Chondrocyte (in vitro differentiated cells): ENCODE measurements around the gene ATP8B1. TPM values are rescaled to one million over a fixed set of nuclear protein-coding genes. Genes with fewer than 3 reads are reported as not detected.

Source experiments
- DNase-seq: peaks from one replicate; pipeline ENCODE4 v3.0.0; 2021; ENCODE audit warnings: mixed read lengths, low spot score
- H3K27ac Mint-ChIP-seq: one replicate; pipeline ENCODE4 v1.8.0; 2021; ENCODE audit warnings: mild to moderate bottlenecking, moderate library complexity, mixed read lengths; ENCODE audit not compliant: unreplicated experiment
- H3K27me3 Mint-ChIP-seq: 2 replicates; pipeline ENCODE4 v1.8.0; 2021; ENCODE audit warnings: low read depth, mixed read lengths
- H3K36me3 Mint-ChIP-seq: 2 replicates; pipeline ENCODE4 v1.8.0; 2021; ENCODE audit warnings: low read depth, mixed read lengths
- H3K4me1 Mint-ChIP-seq: 2 replicates; pipeline ENCODE4 v1.8.0; 2021; ENCODE audit warnings: low read depth, mild to moderate bottlenecking, mixed read lengths
- H3K4me3 Mint-ChIP-seq: one replicate; pipeline ENCODE4 v1.8.0; 2021; ENCODE audit warnings: mild to moderate bottlenecking, moderate library complexity, mixed read lengths; ENCODE audit not compliant: unreplicated experiment
- H3K9me3 Mint-ChIP-seq: 2 replicates; pipeline ENCODE4 v1.8.0; 2021; ENCODE audit warnings: low read depth, mixed read lengths
- CTCF ChIP-seq: fragments of 200-600 bp; sonication (generic); IDR thresholded peaks from 2 replicates; pipeline ENCODE4 v1.5.0; 2021; ENCODE audit warnings: antibody characterized with exemption, mild to moderate bottlenecking, moderate library complexity
- total RNA-seq: library from RNA; stranded (reverse); gene quantifications from 3 replicates; pipeline ENCODE4 v1.2.1, GENCODE V29; 2021

Gene ATP8B1
- total RNA-seq, 1 donor from 2014 or later = 35.4 TPM

GRCh38 chr18:57666818-57667497 is 136.2 kb downstream of the ATP8B1 start:
- H3K36me3 Mint-ChIP-seq = peaks cover 24% of the 10 kb centered on the region
- DNase-seq = no peak
- no peaks in the 10 kb centered on the region for H3K9me3 Mint-ChIP-seq
- H3K27ac Mint-ChIP-seq = no peak overlapping the region
- H3K4me1 Mint-ChIP-seq = peaks cover 20% of the 10 kb centered on the region
- no peak overlapping the region for H3K4me3 Mint-ChIP-seq
- H3K27me3 Mint-ChIP-seq = no peaks in the 10 kb centered on the region
- TF ChIP-seq CTCF = no peak

GRCh38 chr18:57664568-57665165 is 138.4 kb downstream of the ATP8B1 start:
- peaks cover 33% of the 10 kb centered on the region for H3K4me1 Mint-ChIP-seq
- H3K36me3 Mint-ChIP-seq = peaks cover 26% of the 10 kb centered on the region
- no peak overlapping the region for H3K4me3 Mint-ChIP-seq
- no peaks in the 10 kb centered on the region for H3K9me3 Mint-ChIP-seq
- no peaks in the 10 kb centered on the region for H3K27me3 Mint-ChIP-seq
- no peak for DNase-seq
- H3K27ac Mint-ChIP-seq = peak overlapping the region; percentile 53
- no peak for TF ChIP-seq CTCF

GRCh38 chr18:57660961-57661360 is 142.2 kb downstream of the ATP8B1 start:
- H3K4me3 Mint-ChIP-seq = no peak overlapping the region
- H3K36me3 Mint-ChIP-seq = peaks cover 33% of the 10 kb centered on the region
- H3K4me1 Mint-ChIP-seq = peaks cover 31% of the 10 kb centered on the region
- H3K27ac Mint-ChIP-seq = peak overlapping the region; percentile 84
- no peaks in the 10 kb centered on the region for H3K9me3 Mint-ChIP-seq
- TF ChIP-seq CTCF = no peak
- no peak for DNase-seq
- no peaks in the 10 kb centered on the region for H3K27me3 Mint-ChIP-seq

- Mint-ChIP-seq H3K36me3 (peaks cover 41% of the 10 kb centered on the region), H3K27me3 (no peaks in the 10 kb centered on the region), H3K4me1 (peaks cover 20% of the 10 kb centered on the region), H3K27ac (no peak overlapping the region), H3K4me3 (no peak overlapping the region), H3K9me3 (peaks cover 10% of the 10 kb centered on the region)
- TF ChIP-seq CTCF = no peak
- DNase-seq = no peak
These were observed 143.5 kb downstream of the ATP8B1 start for GRCh38 chr18:57659460-57660102.

GRCh38 chr18:57657542-57657941 is 145.6 kb downstream of the ATP8B1 start:
- Mint-ChIP-seq H3K27ac (peak overlapping the region; percentile 46), H3K27me3 (no peaks in the 10 kb centered on the region), H3K4me3 (no peak overlapping the region), H3K9me3 (peaks cover 10% of the 10 kb centered on the region), H3K36me3 (peaks cover 50% of the 10 kb centered on the region), H3K4me1 (peaks cover 18% of the 10 kb centered on the region)
- DNase-seq = no peak
- no peak for TF ChIP-seq CTCF
